GM12873 (cell line): ENCODE data around the gene MAN2B2.

ENCODE experiments used
- TF ChIP-seq, protein P1 (sequence below): IDR thresholded peaks from 2 replicates; pipeline ENCODE4 v1.5.1; 2012; ENCODE audit warnings: low read depth, mild to moderate bottlenecking, moderate library complexity, low read length, control low read depth; ENCODE audit not compliant: insufficient read depth; ENCODE audit errors: missing control alignments

The MAN2B2 gene

DNA sequence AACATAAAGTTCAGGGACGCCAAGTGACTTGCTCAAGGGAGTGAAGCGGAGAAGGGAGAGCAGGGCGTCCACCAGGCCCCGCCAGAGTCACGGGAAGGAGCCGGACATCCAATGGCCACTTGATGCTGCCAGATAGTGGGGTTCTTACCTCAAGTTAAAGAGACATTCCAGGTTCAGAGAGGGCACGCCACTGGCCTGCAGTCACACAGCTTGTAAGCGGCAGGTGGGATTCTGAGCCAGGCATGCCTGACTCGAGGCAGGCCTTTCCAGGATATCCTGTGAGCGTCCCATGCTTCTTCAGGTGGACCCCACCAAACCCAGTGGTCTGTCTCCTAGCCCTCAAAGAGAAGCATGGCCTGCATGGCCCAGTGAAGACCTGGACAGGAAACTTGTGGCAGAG, 2.4 kb downstream of the MAN2B2 start:
- TF ChIP-seq, protein P1, sequence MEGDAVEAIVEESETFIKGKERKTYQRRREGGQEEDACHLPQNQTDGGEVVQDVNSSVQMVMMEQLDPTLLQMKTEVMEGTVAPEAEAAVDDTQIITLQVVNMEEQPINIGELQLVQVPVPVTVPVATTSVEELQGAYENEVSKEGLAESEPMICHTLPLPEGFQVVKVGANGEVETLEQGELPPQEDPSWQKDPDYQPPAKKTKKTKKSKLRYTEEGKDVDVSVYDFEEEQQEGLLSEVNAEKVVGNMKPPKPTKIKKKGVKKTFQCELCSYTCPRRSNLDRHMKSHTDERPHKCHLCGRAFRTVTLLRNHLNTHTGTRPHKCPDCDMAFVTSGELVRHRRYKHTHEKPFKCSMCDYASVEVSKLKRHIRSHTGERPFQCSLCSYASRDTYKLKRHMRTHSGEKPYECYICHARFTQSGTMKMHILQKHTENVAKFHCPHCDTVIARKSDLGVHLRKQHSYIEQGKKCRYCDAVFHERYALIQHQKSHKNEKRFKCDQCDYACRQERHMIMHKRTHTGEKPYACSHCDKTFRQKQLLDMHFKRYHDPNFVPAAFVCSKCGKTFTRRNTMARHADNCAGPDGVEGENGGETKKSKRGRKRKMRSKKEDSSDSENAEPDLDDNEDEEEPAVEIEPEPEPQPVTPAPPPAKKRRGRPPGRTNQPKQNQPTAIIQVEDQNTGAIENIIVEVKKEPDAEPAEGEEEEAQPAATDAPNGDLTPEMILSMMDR = no peak

DNA sequence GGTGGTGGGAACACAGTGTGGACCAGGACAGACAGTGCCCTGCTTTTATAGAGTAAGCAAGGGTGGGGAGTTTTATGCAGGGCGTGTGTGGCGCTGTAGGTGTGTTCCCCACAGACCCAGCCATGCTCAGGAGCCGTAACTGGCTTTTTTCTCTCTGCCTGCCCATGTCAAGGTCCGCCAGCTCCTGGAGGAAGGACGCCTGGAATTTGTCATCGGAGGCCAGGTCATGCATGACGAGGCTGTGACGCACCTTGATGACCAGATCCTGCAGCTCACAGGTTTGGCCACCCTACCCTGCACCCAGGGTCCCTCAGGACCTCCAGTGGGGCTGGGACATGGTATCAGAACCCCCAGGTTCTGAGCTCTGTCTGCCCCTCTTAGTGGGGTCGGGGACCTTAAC, 3.2 kb downstream of the MAN2B2 start:
- TF ChIP-seq, protein P1 = no peak

DNA sequence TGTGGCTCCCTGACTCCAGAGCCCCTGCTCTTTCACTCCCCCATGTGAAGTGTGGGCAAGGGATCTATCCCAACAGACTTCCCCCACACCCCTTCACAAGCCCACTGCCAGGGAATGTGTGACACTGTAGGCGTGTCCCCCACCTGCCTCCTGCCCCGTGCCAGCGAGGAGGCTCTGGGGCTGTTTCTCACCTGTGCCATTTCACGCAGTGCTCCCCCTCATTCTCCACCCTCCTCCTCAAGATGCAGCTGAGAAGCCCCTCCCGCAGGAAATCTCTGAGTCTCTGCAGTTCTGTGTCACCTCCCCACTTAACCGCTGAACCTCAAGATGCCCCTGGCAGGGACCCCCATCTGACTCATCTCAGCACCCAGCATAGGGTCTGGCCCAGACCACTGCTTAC, 5.4 kb downstream of the MAN2B2 start:
- TF ChIP-seq, protein P1 = no peak

DNA sequence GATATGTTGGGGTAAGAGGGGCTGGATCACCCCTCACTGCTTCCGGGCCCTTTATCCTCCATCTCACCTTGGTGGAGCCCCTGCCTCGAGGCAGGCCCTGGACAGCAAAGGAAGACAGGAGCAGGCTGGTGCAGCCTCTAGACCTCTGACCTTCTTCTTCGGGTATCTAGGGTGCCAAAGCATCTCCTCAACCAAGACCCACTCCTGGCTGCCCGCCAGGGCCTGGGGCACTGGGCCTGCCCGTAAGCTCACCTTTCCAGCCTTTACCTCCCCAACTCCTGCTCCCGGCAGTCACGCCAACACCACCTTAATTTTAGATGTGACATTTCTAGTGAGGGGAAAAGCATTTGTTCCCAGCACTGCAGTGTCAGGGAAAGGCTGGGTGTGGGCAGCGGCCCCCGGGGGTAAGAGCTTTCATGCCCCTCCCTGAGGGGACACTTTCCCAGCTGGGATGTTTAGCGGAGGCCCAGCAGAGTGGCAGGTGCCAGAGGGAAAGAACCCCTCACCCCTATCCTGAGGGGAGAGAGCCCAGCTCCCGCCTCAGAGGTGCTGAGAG, 6.7 kb downstream of the MAN2B2 start:
- TF ChIP-seq, protein P1 = no peak

DNA sequence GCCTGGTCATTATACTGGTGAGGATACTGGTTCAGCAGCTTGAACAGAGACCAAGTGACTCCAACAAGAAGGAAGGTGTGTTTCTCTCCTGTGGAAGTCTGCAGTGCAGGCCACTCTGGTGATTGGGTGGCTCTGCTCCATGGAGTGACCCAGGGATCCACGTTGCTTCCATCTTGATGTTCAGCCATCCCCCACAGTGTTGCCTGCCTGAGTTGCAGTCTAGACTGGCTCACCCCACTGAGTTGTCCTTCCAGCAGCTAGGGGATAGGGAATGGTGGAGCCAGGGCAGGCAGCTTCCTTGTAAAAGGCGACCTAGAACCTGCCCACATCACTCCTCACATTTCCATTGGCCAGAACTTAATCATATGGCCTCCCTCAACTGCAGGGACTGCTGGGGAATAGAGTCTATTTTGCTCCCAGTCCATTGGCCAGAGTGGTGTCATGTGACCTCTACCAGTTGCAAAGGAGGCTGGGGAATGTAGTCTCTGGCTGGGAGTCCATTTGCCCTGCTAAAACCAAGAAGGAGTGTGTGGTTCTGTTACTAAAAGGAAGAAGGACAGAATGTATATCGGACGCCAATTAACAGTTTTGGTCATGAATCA, 8.0 kb downstream of the MAN2B2 start:
- TF ChIP-seq, protein P1 = no peak

DNA sequence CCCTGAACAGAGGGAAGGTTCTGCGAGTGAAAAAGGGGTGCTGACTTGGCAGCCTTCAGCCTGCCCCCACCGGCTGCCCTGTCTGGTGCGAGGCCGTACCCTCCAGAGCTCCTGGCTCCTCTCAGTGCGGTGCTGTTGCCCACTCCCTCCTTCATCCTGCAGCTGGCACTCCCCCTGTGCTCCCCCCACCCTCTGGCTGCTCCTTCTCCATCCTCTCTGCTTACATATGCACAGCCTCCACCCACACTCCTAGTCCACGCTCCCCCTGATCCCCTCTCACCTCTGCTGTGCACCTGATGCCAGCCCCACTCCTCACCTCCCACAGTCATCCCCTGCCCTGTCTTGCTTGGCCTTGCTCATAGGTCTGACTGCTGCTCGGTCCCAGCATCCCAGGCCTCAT, 9.9 kb downstream of the MAN2B2 start:
- TF ChIP-seq, protein P1 = no peak

DNA sequence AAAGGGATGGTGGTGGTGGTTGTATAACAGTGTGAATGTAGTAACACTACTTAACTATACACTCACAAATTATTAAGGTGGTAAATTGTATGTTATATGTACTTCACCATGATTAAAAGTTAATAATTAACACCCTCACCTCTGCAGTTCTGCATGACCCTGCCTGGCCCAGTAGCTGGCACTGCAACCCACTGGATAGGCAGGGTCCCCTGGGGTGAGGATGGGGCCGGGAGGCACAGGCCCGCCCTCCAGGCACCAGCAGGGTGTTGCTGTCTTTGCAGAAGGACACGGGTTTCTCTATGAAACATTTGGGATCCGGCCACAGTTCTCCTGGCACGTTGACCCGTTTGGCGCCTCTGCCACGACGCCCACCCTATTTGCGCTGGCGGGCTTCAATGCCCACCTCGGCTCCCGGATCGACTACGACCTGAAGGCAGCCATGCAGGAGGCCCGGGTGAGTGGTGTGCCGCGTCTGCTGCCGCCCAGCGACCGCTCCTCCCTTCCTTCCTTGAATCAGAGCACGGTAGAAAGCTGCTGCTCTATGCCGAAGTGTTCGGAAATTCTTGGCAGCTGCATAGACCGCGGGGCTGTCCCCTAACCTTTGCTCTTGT, 11.8 kb downstream of the MAN2B2 start:
- TF ChIP-seq, protein P1 = no peak
